NCI-H2107 treated with DMSO at 0.1 percent for 48 hours (cell line): ENCODE measurements around the gene NEB.

Experiments used
- DNase-seq: peaks from one replicate; lab custom pipeline; 2025; ENCODE audit not compliant: unreplicated experiment; lab: John Stamatoyannopoulos, UW

NEB gene

GRCh38 chr2:151486053-151486452, 248.2 kb downstream of the NEB start:
- DNase-seq: no peak

DNA sequence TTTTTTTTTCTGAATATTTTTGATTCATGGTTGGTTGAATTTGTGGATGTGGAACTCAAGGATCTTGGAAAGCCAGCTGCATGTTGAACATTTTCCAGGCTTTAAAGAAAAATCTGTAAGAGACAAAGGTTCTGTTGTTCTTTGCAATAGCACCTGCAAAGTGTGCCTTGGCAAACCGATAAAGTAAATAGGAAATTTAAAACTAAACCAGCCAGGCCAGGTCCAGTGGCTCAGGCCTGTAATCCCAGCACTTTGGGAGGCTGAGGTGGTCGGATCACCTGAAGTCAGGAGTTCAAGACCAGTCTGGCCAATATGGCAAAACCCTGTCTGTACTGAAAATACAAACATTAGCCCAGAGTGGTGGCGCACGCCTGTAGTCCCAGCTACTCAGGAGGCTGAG, 250.2 kb downstream of the NEB start:
- no peak for DNase-seq

GRCh38 chr2:151483546-151483945, 250.7 kb downstream of the NEB start:
- no peak for DNase-seq

DNA sequence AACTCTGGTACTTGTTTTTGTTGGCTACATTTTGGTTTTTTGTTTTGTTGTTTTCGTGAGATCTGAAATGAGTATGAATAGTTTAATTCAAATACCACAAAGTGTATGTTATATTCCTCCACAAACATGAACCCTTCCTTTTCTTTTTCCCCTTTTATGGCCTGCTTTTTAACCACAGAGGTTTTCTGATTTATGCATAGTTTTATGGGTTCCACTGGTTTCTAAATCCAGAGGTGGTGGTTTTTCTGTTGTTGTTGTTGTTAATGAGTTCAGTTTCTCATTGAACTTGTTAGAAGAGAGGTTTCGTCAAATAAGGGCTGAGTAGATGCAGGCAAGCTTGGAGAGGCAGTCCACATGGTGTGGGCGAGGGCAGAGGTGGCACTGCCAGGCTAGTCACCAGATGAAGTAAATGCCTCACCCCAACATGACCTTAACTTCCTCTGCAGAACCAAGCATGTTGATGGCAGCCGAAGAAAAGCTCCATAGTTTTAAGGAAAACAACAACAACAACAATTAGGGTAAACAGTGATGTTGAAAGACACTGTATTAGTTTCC, 252.0 kb downstream of the NEB start:
- DNase-seq: no peak

DNA sequence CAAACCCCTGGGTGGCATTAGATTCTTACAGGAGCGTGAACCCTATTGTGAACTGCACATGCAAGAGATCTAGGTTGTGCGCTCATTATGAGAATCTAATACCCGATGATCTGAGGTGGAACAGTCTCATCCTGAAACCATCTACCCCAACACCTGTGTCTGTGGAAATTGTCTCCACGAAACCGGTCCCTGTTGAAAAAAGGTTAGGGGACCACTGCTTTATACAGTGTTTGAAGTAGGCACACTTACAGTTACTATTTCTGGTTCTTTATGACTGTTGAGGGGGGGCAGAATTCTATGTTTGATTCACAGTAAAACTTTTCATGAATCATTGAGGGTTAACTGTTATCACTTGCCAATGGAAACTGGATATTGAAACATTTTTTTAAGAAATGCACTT, 252.5 kb downstream of the NEB start:
- no peak for DNase-seq

GRCh38 chr2:151478011-151478410, 256.3 kb downstream of the NEB start:
- DNase-seq: no peak

DNA sequence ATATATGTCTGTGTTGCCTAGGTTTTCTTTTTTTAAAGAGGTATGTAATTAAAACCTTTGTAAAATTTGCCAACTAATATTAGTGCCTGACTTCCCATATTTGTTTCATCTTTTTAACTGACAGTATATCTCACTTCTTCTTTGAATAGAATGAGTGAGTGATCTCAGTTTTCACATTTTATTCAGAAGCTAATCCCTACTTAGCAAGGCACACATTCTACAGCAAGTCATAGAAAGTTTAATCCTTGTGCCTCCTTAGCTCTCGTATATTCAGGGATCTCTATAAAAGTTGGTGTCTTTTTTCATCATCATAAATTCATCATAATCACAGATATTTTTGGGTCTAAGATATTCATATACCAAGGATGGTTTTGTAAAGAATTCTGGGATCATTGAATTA, 258.0 kb downstream of the NEB start:
- no peak for DNase-seq

- no peak for DNase-seq
Measured at GRCh38 chr2:151475071-151475470, 259.2 kb downstream of the NEB start.

DNA sequence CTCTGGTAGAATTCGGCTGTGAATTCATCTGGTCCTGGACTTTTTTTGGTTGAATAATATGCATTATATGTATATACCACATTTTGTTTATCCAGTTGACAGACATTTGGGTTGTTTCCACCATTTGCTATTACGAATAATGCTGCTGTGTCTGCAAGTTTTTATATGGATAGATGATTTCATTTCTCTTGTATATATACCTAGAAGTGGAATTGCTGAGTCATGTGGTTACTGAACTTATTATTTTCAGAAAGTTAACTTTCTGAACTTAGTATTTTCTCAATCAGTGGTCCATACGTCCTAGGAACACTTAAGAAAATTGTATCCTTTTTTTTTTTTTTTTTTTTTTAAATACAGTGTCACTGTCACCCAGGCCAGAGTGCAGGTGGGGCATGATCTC, 261.3 kb downstream of the NEB start:
- no peak for DNase-seq

GRCh38 chr2:151470556-151470955, 263.7 kb downstream of the NEB start:
- DNase-seq: no peak

GRCh38 chr2:151465771-151466170, 268.5 kb downstream of the NEB start:
- no peak for DNase-seq

DNA sequence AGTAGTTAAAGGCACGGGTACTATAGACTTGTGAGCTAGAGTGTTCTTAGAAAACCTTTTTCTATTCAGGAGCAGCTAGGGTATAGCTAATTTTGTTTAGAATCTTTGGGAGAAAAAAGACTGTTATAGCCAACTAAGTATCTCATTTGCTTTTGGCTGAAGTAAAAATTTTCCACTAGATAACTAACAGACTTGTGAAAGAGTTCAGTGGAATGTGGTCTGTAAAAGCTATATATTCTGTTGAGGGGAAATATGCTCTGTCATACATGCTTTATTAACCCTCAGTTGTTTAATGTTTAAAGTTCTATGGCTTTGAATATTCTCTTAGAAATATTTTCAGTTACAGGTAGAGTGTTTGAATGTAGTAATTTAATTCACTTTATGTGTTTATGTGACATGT, 274.9 kb downstream of the NEB start:
- no peak for DNase-seq

GRCh38 chr2:151439127-151439526, 295.1 kb downstream of the NEB start:
- no peak for DNase-seq

- no peak for DNase-seq
Measured at GRCh38 chr2:151438506-151438905, 295.8 kb downstream of the NEB start.

DNA sequence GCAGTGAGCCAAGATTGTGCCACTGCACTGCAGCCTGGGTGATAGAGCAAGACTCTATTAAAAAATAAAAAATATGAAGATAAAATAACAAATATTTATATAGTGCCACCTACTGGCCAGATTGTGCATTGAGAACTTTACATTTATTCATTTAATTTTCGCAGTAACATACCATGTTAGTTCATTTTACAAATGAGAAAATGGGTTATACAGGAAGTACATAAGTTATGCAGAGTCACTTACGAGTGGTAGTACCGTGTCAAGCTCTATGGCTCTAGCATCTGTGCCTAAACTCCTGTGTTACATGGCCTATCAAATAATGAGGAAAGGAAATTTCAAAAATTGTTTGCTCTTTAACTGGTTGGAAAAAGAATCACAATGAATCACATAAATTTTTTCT, 296.6 kb downstream of the NEB start:
- DNase-seq: no peak
